Activated naive CD8-positive, alpha-beta T cell (primary cell): ENCODE measurements around the gene DEGS1.

ENCODE experiments used
- H3K27ac Mint-ChIP-seq: one replicate; pipeline ENCODE4 v1.8.0; 2021; ENCODE audit warnings: mixed read lengths
- H3K27me3 Mint-ChIP-seq: one replicate; pipeline ENCODE4 v1.8.0; 2021; ENCODE audit warnings: mixed read lengths
- H3K36me3 Mint-ChIP-seq: one replicate; pipeline ENCODE4 v1.8.0; 2021; ENCODE audit warnings: mixed read lengths
- H3K4me1 Mint-ChIP-seq: one replicate; pipeline ENCODE4 v1.8.0; 2021; ENCODE audit warnings: low read depth, mixed read lengths
- H3K4me3 Mint-ChIP-seq: one replicate; pipeline ENCODE4 v1.8.0; 2021; ENCODE audit warnings: mild to moderate bottlenecking, mixed read lengths
- H3K9me3 Mint-ChIP-seq: one replicate; pipeline ENCODE4 v1.8.0; 2021; ENCODE audit warnings: low read depth, mixed read lengths

The DEGS1 gene

GRCh38 chr1:224217655-224218623 lies 34.9 kb downstream of the DEGS1 start:
- Mint-ChIP-seq H3K4me3 (no peak overlapping the region), H3K27me3 (no peaks in the 10 kb centered on the region), H3K36me3 (no peaks in the 10 kb centered on the region), H3K9me3 (no peaks in the 10 kb centered on the region), H3K27ac (no peak overlapping the region), H3K4me1 (no peaks in the 10 kb centered on the region)

- H3K27me3 Mint-ChIP-seq: no peaks in the 10 kb centered on the region
- H3K9me3 Mint-ChIP-seq: no peaks in the 10 kb centered on the region
- no peak overlapping the region for H3K27ac Mint-ChIP-seq
- H3K36me3 Mint-ChIP-seq: no peaks in the 10 kb centered on the region
- no peaks in the 10 kb centered on the region for H3K4me1 Mint-ChIP-seq
- no peak overlapping the region for H3K4me3 Mint-ChIP-seq
These were observed 36.1 kb downstream of the DEGS1 start for GRCh38 chr1:224219011-224219611.

GRCh38 chr1:224219612-224220059 lies 36.6 kb downstream of the DEGS1 start:
- Mint-ChIP-seq H3K4me1 (no peaks in the 10 kb centered on the region), H3K27ac (no peak overlapping the region), H3K36me3 (no peaks in the 10 kb centered on the region), H3K9me3 (no peaks in the 10 kb centered on the region), H3K27me3 (no peaks in the 10 kb centered on the region), H3K4me3 (no peak overlapping the region)

- no peaks in the 10 kb centered on the region for H3K9me3 Mint-ChIP-seq
- H3K27me3 Mint-ChIP-seq: no peaks in the 10 kb centered on the region
- peaks cover 2% of the 10 kb centered on the region for H3K36me3 Mint-ChIP-seq
- H3K27ac Mint-ChIP-seq: no peak overlapping the region
- H3K4me1 Mint-ChIP-seq: no peaks in the 10 kb centered on the region
- no peak overlapping the region for H3K4me3 Mint-ChIP-seq
These were observed 41.0 kb downstream of the DEGS1 start for GRCh38 chr1:224223819-224224714.

- Mint-ChIP-seq H3K36me3 (peaks cover 6% of the 10 kb centered on the region), H3K27me3 (no peaks in the 10 kb centered on the region), H3K4me3 (no peak overlapping the region), H3K9me3 (no peaks in the 10 kb centered on the region), H3K4me1 (no peaks in the 10 kb centered on the region), H3K27ac (peak overlapping the region; percentile 56)
These were observed 43.9 kb downstream of the DEGS1 start for GRCh38 chr1:224226849-224227502.

GRCh38 chr1:224234017-224234416 lies 51.0 kb downstream of the DEGS1 start:
- Mint-ChIP-seq H3K9me3 (no peaks in the 10 kb centered on the region), H3K27ac (no peak overlapping the region), H3K4me1 (no peaks in the 10 kb centered on the region), H3K36me3 (peaks cover 8% of the 10 kb centered on the region), H3K4me3 (no peak overlapping the region), H3K27me3 (no peaks in the 10 kb centered on the region)

GRCh38 chr1:224235813-224236493 lies 52.9 kb downstream of the DEGS1 start:
- Mint-ChIP-seq H3K36me3 (peaks cover 10% of the 10 kb centered on the region), H3K27me3 (no peaks in the 10 kb centered on the region), H3K4me1 (peaks cover 1% of the 10 kb centered on the region), H3K27ac (no peak overlapping the region), H3K4me3 (no peak overlapping the region), H3K9me3 (no peaks in the 10 kb centered on the region)

- H3K27ac Mint-ChIP-seq: no peak overlapping the region
- H3K9me3 Mint-ChIP-seq: no peaks in the 10 kb centered on the region
- no peaks in the 10 kb centered on the region for H3K27me3 Mint-ChIP-seq
- H3K4me3 Mint-ChIP-seq: no peak overlapping the region
- H3K4me1 Mint-ChIP-seq: peaks cover 1% of the 10 kb centered on the region
- peaks cover 6% of the 10 kb centered on the region for H3K36me3 Mint-ChIP-seq
These were observed 54.3 kb downstream of the DEGS1 start for GRCh38 chr1:224237119-224237881.

- no peak overlapping the region for H3K4me3 Mint-ChIP-seq
- no peaks in the 10 kb centered on the region for H3K27me3 Mint-ChIP-seq
- H3K36me3 Mint-ChIP-seq: peaks cover 6% of the 10 kb centered on the region
- peaks cover 1% of the 10 kb centered on the region for H3K4me1 Mint-ChIP-seq
- H3K27ac Mint-ChIP-seq: no peak overlapping the region
- H3K9me3 Mint-ChIP-seq: no peaks in the 10 kb centered on the region
These were observed 55.2 kb downstream of the DEGS1 start for GRCh38 chr1:224238212-224238611.

- H3K36me3 Mint-ChIP-seq: peaks cover 6% of the 10 kb centered on the region
- no peak overlapping the region for H3K27ac Mint-ChIP-seq
- no peaks in the 10 kb centered on the region for H3K9me3 Mint-ChIP-seq
- H3K4me1 Mint-ChIP-seq: peaks cover 1% of the 10 kb centered on the region
- no peaks in the 10 kb centered on the region for H3K27me3 Mint-ChIP-seq
- H3K4me3 Mint-ChIP-seq: no peak overlapping the region
These were observed 55.7 kb downstream of the DEGS1 start for GRCh38 chr1:224238756-224239155.
